Hematopoietic multipotent progenitor cell treated with erythropoietin and hydrocortisone succinate and interleukin-3 and kit ligand, for 4 days (in vitro differentiated cells): ENCODE data around the gene METAP2.
A peak's percentile ranks its signal among the peaks of the same experiment; 100 is the strongest.
"Not testable (repeated sequence)": the region's sequence is repeated elsewhere in the genome, so short reads cannot be mapped to it uniquely, and the experiment has no call there.

Source experiments
- DNase-seq: peaks from one replicate; pipeline ENCODE4 v3.0.0-alpha.2; 2015

METAP2 gene

GRCh38 chr12:95463050-95463449, 10.9 kb upstream of the METAP2 start:
- DNase-seq, result peak; percentile 90

GRCh38 chr12:95463776-95464175, 10.2 kb upstream of the METAP2 start:
- not testable (repeated sequence) for DNase-seq

- no peak for DNase-seq
Measured at GRCh38 chr12:95465275-95465674, 8.7 kb upstream of the METAP2 start.

- DNase-seq, result no peak
Measured at GRCh38 chr12:95470300-95470699, 3.7 kb upstream of the METAP2 start.

GRCh38 chr12:95473231-95473883, 595 bp upstream of the METAP2 start:
- DNase-seq, result peak; percentile 62

DNA sequence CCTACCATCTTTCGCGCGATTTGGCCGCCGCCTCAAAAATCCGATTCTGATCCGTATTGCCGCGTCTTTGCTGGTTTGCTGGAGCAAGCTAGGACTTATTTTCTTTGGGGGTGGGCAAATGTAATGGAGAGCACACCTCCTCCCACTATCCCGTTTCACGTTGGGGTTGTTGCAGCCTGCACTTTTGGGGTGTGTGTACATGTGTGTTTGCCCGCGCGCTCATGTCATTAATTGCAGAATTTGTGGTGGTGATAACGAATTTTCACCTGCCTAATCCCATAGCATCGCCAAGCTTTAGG, 657 bp downstream of the METAP2 start:
- DNase-seq, result peak; percentile 37

GRCh38 chr12:95480230-95480629, 6.3 kb downstream of the METAP2 start:
- DNase-seq, result peak; percentile 37

DNA sequence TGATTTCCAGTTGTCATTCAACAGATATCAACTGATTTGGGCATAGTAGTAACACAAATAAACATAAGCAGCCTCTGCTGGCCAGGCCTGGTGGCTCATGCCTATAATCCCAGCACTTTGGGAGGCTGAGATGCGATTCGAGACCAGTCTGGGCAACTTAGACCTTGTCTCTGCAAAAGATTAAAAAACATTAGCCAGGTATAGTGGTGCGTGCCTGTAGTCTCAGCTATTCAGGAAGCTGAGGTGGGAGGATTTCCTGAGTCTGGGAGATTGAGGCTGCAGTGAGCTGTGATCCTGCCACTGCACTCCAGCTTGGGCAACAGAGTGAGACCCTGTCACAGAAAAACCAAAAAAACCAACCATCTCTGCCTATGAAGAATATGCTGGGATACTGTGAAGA, 7.1 kb downstream of the METAP2 start:
- no peak for DNase-seq

GRCh38 chr12:95481888-95482287, 7.9 kb downstream of the METAP2 start:
- no peak for DNase-seq

- DNase-seq, result not testable (repeated sequence)
Measured at GRCh38 chr12:95482564-95482963, 8.6 kb downstream of the METAP2 start.

- no peak for DNase-seq
Measured at GRCh38 chr12:95484524-95484923, 10.6 kb downstream of the METAP2 start.

- peak; percentile 49 for DNase-seq
Measured at GRCh38 chr12:95487024-95487423, 13.1 kb downstream of the METAP2 start.

GRCh38 chr12:95492462-95492861, 18.5 kb downstream of the METAP2 start:
- no peak for DNase-seq

- DNase-seq, result no peak
Measured at GRCh38 chr12:95494888-95495287, 20.9 kb downstream of the METAP2 start.

DNA sequence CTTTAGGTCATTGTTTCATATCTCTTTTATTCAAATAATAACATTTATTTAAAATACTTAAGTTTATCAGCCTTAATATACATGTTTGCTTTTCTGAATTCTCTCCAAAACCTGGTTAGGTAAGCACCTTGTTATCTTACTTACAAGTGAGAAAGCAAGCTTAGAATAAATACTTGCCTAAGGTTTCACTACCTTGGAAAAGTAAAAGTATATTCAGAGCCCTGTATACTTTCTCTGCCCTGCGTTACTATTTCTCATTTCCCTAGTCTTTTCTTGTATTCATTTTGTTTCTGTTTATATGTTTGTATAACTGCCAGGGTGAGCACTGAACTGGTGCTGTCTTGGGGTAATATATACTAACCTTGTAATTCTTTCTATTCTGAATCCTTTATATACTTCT, 21.5 kb downstream of the METAP2 start:
- DNase-seq, result no peak

GRCh38 chr12:95497031-95497430, 23.1 kb downstream of the METAP2 start:
- no peak for DNase-seq

GRCh38 chr12:95498968-95499367, 25.0 kb downstream of the METAP2 start:
- DNase-seq, result no peak

GRCh38 chr12:95499772-95500171, 25.8 kb downstream of the METAP2 start:
- DNase-seq, result peak; percentile 23

DNA sequence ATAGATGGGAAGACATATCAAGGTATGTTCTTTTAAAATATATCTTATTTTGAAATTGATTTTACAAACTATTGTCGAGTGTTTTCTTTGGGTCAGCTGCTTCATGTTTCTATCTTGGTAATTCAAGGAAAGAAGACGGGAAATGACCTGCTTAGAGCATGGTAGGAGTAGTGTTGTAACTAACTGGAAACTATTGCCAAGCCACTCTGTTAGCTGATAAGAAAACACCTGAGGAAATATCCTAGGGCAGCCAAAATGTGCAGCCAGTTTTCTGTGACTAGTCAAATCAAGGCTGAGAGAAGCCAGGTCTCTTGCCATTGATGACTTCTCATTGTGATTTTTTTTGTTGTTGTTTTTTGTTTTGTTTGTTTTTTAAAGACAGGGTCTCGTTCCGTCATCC, 30.2 kb downstream of the METAP2 start:
- DNase-seq, result no peak

DNA sequence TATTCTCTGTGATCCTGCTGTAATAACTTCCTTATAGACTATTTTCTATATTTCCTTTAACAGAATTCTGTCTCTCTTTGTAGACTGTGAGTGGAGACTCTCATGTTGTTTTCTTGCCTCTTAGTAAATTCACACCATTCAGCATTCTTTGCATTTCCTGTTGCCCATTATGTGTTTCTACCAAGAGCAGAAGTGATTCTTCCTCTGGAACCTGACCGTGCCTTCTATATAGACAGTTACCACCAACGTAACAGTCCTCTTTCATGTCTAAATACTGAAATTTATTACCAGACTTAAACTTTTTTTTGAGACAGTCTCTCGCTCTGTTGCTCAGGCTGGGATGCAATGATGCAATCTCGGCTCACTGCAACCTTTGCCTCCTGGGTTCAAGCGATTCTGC, 31.1 kb downstream of the METAP2 start:
- DNase-seq, result no peak

DNA sequence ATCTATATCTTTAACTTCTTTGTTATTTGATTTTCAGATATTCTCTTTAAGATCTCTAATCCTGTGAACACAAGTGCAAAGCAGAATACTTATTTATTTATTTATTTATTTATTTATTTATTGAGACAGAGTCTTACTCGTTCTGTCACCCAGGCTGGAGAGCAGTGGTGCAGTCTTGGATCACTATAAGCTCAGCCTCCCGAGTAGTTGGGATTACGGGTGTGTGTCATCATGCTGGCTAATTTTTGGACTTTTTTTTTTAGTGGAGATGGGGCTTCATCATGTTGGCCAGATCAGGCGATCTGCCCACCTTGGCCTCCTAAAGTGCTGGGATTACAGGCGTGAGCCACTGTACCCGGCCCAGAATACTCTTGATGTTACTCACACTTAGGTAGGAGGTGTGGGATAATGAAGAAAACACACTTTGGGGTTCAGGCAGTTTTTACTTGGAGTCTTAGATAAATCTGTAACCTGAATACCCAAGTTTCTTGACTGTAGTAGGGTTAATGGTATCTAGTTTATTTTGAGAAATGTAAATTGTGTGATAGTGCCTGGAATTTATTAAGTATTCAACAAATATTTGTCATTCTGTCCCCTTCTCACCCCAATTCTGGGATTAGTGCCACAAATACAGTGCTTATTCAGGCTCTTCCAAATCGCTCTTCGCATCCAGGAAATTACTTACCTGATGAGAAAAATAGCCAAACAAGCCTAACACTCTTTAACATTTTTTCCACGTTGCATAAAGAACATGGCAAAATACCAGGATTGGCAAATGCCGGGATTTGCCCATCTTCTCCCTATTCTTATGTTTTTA, 33.0 kb downstream of the METAP2 start:
- DNase-seq, result no peak

DNA sequence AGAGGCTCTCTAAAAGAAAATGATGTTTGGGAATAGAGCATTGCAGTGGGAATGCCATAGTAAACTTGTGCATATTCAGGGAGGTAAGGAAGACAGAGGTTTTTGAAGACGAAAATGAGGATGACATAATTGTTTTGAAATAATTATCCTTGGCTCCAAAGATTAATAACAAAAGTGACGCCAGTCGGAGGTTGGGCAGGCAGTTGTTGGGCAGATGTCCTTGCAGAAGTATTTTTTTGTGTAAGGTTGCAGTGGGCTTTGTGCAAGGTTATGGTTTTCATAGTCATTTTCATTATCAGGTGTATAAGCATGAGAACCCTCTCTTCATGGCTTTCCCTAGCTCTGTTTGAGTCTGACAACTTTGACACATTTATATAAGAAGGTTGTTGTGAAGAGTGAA, 35.3 kb downstream of the METAP2 start:
- no peak for DNase-seq

- DNase-seq, result no peak
Measured at GRCh38 chr12:95511977-95512376, 38.0 kb downstream of the METAP2 start.

DNA sequence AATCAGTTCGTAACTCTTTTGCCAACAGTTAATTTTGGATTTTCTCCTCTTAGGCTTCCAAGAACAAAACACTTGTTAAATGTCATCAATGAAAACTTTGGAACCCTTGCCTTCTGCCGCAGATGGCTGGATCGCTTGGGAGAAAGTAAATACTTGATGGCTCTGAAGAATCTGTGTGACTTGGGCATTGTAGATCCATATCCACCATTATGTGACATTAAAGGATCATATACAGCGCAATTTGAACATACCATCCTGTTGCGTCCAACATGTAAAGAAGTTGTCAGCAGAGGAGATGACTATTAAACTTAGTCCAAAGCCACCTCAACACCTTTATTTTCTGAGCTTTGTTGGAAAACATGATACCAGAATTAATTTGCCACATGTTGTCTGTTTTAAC, 39.6 kb downstream of the METAP2 start:
- no peak for DNase-seq

DNA sequence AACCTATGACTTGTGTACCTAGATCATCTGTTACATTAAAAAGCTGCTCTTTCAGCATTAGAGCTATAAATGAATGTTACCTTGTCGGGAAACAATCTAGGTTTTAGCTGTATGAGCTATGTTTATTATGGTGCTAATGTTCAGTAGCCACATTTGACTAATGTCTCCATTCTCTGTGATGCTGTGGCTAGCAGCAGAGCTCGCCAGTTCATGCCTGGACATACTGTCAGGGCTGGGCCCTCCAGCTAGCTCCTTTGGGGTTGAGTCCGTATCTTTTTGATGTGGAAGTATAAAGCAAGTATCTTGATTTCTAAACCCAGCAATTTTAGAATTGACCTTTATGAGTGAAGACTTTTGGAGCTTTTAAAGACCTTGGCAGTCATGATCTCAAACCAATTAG, 41.2 kb downstream of the METAP2 start:
- no peak for DNase-seq
